ENCODE measurements around the gene SPIRE1. TPM values are rescaled to one million over a fixed set of nuclear protein-coding genes. Genes with fewer than 3 reads are reported as not detected.

SPIRE1 gene
- total RNA-seq, 2 donors from 2014 or later: 21.9 to 23.6 TPM

DNA sequence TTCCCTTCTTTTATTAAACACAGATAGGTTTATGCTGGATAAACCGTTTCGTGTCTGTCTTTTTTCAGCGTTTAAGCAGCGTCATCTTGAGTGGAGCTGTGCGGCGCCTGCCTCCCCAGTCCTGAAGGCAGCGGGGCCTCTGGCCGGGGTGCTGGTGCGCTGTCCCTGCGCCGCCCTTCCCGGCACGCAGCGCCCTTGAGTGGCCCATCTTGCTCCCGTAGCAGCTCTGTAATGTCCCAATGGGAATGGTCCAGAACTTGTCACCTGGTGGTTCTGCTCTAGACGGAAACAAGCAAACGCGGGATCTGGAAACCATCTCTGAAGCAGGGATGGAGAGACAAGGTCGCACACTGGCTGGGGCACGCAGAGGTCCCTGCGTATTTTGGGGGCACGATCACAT, 225.7 kb downstream of the SPIRE1 start:
- no peaks in the 10 kb centered on the region for H3K36me3 ChIP-seq
- WGBS: 96% methylated on average over 22 of the region's 22 CpGs
- H3K4me3 ChIP-seq: no peak overlapping the region
- TF ChIP-seq, protein P1, sequence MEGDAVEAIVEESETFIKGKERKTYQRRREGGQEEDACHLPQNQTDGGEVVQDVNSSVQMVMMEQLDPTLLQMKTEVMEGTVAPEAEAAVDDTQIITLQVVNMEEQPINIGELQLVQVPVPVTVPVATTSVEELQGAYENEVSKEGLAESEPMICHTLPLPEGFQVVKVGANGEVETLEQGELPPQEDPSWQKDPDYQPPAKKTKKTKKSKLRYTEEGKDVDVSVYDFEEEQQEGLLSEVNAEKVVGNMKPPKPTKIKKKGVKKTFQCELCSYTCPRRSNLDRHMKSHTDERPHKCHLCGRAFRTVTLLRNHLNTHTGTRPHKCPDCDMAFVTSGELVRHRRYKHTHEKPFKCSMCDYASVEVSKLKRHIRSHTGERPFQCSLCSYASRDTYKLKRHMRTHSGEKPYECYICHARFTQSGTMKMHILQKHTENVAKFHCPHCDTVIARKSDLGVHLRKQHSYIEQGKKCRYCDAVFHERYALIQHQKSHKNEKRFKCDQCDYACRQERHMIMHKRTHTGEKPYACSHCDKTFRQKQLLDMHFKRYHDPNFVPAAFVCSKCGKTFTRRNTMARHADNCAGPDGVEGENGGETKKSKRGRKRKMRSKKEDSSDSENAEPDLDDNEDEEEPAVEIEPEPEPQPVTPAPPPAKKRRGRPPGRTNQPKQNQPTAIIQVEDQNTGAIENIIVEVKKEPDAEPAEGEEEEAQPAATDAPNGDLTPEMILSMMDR (IDR thresholded peaks at IDR 0.05): no peak
- TF ChIP-seq POLR2AphosphoS5 (IDR thresholded peaks at IDR 0.05): no peak
- no peak for TF ChIP-seq POLR2A (IDR thresholded peaks at IDR 0.05)
- intact Hi-C loops (cut with DNase I): no loop called here
- no peaks in the 10 kb centered on the region for H3K4me1 ChIP-seq (replicated peaks)
- H3K9me3 ChIP-seq: no peaks in the 10 kb centered on the region
- H3K27me3 ChIP-seq (replicated peaks; ENCODE audit: insufficient read depth): no peaks in the 10 kb centered on the region
- no peak for DNase-seq (ENCODE audit: low spot score)
- no peak overlapping the region for H3K27ac ChIP-seq

DNA sequence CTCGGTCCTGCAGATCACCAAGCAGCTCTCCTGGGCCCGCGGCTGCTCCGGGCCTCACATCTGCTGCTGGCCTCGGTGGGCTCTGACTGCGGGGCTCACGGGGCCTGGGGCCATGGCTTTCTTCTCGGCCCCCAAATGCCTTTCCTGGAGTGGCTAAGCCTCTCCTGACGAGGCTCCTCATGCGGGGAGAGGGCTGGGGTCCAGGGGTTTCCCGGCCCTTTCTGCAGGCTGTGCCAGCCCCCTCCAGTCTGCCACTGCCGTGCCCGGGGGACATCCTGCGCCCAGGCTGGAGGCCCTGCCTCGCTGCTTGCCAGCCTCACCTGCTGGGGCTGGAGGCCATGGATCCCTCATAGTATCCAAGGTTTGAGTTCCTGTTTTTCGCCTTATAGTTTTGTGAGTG, 226.3 kb downstream of the SPIRE1 start:
- DNase-seq (ENCODE audit: low spot score): no peak
- Histone ChIP-seq H3K4me3 (no peak overlapping the region), H3K9me3 (no peaks in the 10 kb centered on the region), H3K4me1 (replicated peaks) (no peaks in the 10 kb centered on the region), H3K27ac (no peak overlapping the region), H3K36me3 (no peaks in the 10 kb centered on the region), H3K27me3 (replicated peaks; ENCODE audit: insufficient read depth) (no peaks in the 10 kb centered on the region)
- intact Hi-C loops (cut with DNase I): no loop called here
- 97% methylated on average over 16 of the region's 16 CpGs for WGBS
- TF ChIP-seq POLR2A (IDR thresholded peaks at IDR 0.05): no peak
- no peak for TF ChIP-seq POLR2AphosphoS5 (IDR thresholded peaks at IDR 0.05)
- TF ChIP-seq, protein P1 (IDR thresholded peaks at IDR 0.05): no peak

DNA sequence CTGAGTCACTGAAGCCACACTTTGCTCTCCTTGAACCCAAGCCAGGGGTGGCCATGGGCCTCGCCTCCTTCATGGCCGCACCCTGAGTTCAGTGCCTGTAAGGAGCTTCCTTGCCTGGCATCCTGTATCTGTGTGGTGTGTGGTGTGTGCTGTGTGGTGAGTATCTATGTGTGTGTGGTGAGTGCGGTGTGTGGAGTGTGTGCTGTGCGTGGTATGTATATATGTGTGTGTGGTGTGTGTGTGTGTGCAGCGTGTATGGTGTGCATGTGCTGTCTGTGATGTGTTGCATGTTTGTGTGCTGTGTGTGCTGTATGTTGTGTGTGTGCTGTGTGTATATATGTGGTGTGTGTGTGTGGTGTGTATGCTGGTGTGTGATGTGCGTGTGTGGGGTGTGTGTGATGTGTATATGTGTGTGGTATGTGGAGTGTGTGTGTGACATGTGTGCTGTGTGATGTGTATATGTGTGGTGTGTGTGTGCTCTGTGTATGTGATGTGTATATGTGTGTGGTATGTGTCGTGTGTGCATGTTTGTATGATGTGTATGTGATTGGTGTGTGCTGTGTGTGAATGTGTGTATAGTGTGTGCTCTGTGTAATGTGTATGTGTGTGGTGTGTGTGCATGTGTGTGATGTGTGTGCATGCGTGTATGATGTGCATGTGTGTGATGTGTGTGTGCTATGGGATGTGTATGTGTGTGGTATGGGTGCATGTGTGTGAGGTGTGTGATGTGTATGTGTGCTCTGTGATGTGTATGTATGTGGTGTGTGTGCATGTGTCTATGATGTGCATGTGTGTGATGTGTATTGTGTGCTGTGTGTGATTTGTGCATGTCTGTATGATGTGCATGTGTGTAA, 227.5 kb downstream of the SPIRE1 start:
- Histone ChIP-seq H3K27ac (no peak overlapping the region), H3K4me3 (no peak overlapping the region), H3K27me3 (replicated peaks; ENCODE audit: insufficient read depth) (no peaks in the 10 kb centered on the region), H3K4me1 (replicated peaks) (no peaks in the 10 kb centered on the region), H3K9me3 (no peaks in the 10 kb centered on the region), H3K36me3 (no peaks in the 10 kb centered on the region)
- TF ChIP-seq POLR2AphosphoS5 (IDR thresholded peaks at IDR 0.05) (no peak), POLR2A (IDR thresholded peaks at IDR 0.05) (no peak)
- TF ChIP-seq, protein P1 (IDR thresholded peaks at IDR 0.05): no peak
- DNase-seq (ENCODE audit: low spot score): no peak
- intact Hi-C loops (cut with DNase I): no loop called here
- WGBS: 94% methylated on average over 8 of the region's 8 CpGs

DNA sequence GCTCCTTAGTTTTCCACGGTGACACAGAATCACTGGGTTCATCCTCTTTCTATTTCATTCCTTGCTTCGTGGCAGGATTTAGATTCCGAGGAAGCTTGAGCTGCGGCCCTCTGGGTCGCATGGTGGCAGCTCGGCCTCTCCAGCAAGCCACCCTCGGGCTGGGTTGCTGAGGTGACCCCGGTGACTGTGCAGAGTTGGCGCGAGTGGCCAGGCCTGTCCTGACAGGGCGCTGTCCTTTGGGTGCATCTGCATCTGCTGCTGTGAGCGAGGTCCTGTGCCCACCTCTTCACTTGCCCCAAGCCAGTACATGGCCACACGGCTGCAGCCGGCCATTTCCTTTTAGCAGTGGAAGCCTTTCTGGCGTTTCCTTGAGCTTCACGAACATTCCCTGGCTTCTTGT, 228.4 kb downstream of the SPIRE1 start:
- intact Hi-C loops (cut with DNase I): no loop called here
- no peaks in the 10 kb centered on the region for H3K27me3 ChIP-seq (replicated peaks; ENCODE audit: insufficient read depth)
- TF ChIP-seq, protein P1 (IDR thresholded peaks at IDR 0.05): no peak
- TF ChIP-seq POLR2A (IDR thresholded peaks at IDR 0.05) (no peak), POLR2AphosphoS5 (IDR thresholded peaks at IDR 0.05) (no peak)
- H3K4me3 ChIP-seq: no peak overlapping the region
- no peaks in the 10 kb centered on the region for H3K4me1 ChIP-seq (replicated peaks)
- no peaks in the 10 kb centered on the region for H3K9me3 ChIP-seq
- no peaks in the 10 kb centered on the region for H3K36me3 ChIP-seq
- no peak for DNase-seq (ENCODE audit: low spot score)
- H3K27ac ChIP-seq: no peak overlapping the region
- 90% methylated on average over 15 of the region's 16 CpGs for WGBS

DNA sequence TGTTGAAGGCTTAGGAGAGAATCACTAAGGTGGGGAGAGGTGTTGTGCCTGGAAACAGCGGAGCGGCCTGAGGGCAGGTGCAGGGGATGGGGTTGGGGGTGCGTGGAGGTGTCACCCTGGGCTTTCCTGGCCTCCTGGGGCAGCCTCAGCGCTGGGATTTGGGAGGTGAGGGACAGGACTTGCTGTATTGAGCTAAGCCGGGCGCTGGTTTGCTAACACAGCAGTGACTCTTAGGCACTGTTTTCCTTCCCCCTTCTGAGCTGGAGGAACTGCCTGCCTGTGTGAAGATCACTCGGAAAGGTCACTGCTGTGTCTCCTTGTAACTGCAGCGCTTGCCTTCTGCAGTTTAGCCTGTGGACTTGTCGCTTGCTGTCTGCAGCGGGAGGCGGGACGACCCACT, 229.0 kb downstream of the SPIRE1 start:
- 87% methylated on average over 12 of the region's 12 CpGs for WGBS
- Histone ChIP-seq H3K4me1 (replicated peaks) (no peaks in the 10 kb centered on the region), H3K4me3 (no peak overlapping the region), H3K36me3 (no peaks in the 10 kb centered on the region), H3K9me3 (no peaks in the 10 kb centered on the region), H3K27ac (no peak overlapping the region), H3K27me3 (replicated peaks; ENCODE audit: insufficient read depth) (no peaks in the 10 kb centered on the region)
- no peak for TF ChIP-seq POLR2A (IDR thresholded peaks at IDR 0.05)
- no peak for TF ChIP-seq POLR2AphosphoS5 (IDR thresholded peaks at IDR 0.05)
- TF ChIP-seq, protein P1 (IDR thresholded peaks at IDR 0.05): no peak
- intact Hi-C loops (cut with DNase I): no loop called here
- DNase-seq (ENCODE audit: low spot score): no peak

Measured in prostate gland (tissue), 2 donors.